ENCODE measurements around the gene LETM1.

Gene LETM1

GRCh38 chr4:1815997-1816860 lies 39.7 kb downstream of the LETM1 start:
- H3K36me3 ChIP-seq (ENCODE audit: control insufficient read depth, insufficient read depth, low read length): peaks cover 39% of the 10 kb centered on the region
- DNase-seq (ENCODE audit: extremely low read depth, insufficient read length): no peak
- H3K4me3 ChIP-seq (replicated peaks; ENCODE audit: low read depth, low read length): no peak overlapping the region
- no peaks in the 10 kb centered on the region for H3K27me3 ChIP-seq (replicated peaks; ENCODE audit: control insufficient read depth, insufficient read depth, low read length)
- no peak for TF ChIP-seq CTCF (IDR thresholded peaks at IDR 0.05; ENCODE audit: insufficient read depth, low read length, poor library complexity, severe bottlenecking)

GRCh38 chr4:1815096-1815996 lies 40.6 kb downstream of the LETM1 start:
- TF ChIP-seq CTCF (IDR thresholded peaks at IDR 0.05; ENCODE audit: insufficient read depth, low read length, poor library complexity, severe bottlenecking): no peak
- DNase-seq (ENCODE audit: extremely low read depth, insufficient read length): no peak
- Histone ChIP-seq H3K4me3 (replicated peaks; ENCODE audit: low read depth, low read length) (no peak overlapping the region), H3K36me3 (ENCODE audit: control insufficient read depth, insufficient read depth, low read length) (peaks cover 39% of the 10 kb centered on the region), H3K27me3 (replicated peaks; ENCODE audit: control insufficient read depth, insufficient read depth, low read length) (no peaks in the 10 kb centered on the region)

- peaks cover 39% of the 10 kb centered on the region for H3K36me3 ChIP-seq (ENCODE audit: control insufficient read depth, insufficient read depth, low read length)
- no peaks in the 10 kb centered on the region for H3K27me3 ChIP-seq (replicated peaks; ENCODE audit: control insufficient read depth, insufficient read depth, low read length)
- H3K4me3 ChIP-seq (replicated peaks; ENCODE audit: low read depth, low read length): no peak overlapping the region
- DNase-seq (ENCODE audit: extremely low read depth, insufficient read length): no peak
- no peak for TF ChIP-seq CTCF (IDR thresholded peaks at IDR 0.05; ENCODE audit: insufficient read depth, low read length, poor library complexity, severe bottlenecking)
Measured at GRCh38 chr4:1814453-1814852, 41.5 kb downstream of the LETM1 start.

- Histone ChIP-seq H3K36me3 (ENCODE audit: control insufficient read depth, insufficient read depth, low read length) (peaks cover 35% of the 10 kb centered on the region), H3K4me3 (replicated peaks; ENCODE audit: low read depth, low read length) (no peak overlapping the region), H3K27me3 (replicated peaks; ENCODE audit: control insufficient read depth, insufficient read depth, low read length) (no peaks in the 10 kb centered on the region)
- TF ChIP-seq CTCF (IDR thresholded peaks at IDR 0.05; ENCODE audit: insufficient read depth, low read length, poor library complexity, severe bottlenecking): no peak
- no peak for DNase-seq (ENCODE audit: extremely low read depth, insufficient read length)
Measured at GRCh38 chr4:1813915-1814314, 42.0 kb downstream of the LETM1 start.

GRCh38 chr4:1813231-1813630 lies 42.7 kb downstream of the LETM1 start:
- no peak for TF ChIP-seq CTCF (IDR thresholded peaks at IDR 0.05; ENCODE audit: insufficient read depth, low read length, poor library complexity, severe bottlenecking)
- Histone ChIP-seq H3K27me3 (replicated peaks; ENCODE audit: control insufficient read depth, insufficient read depth, low read length) (no peaks in the 10 kb centered on the region), H3K36me3 (ENCODE audit: control insufficient read depth, insufficient read depth, low read length) (peaks cover 34% of the 10 kb centered on the region), H3K4me3 (replicated peaks; ENCODE audit: low read depth, low read length) (no peak overlapping the region)
- no peak for DNase-seq (ENCODE audit: extremely low read depth, insufficient read length)

Data from GM06990 (cell line).